Endodermal cell (in vitro differentiated cells): ENCODE data around the gene EEA1. TPM values are rescaled to one million over a fixed set of nuclear protein-coding genes. Genes with fewer than 3 reads are reported as not detected.

Source experiments
- DNase-seq: peaks from one replicate; pipeline ENCODE4 v3.0.0-alpha.2; 2017
- H3K27ac ChIP-seq: 2 replicates; pipeline ENCODE4 v1.5.1; 2013; ENCODE audit warnings: mild to moderate bottlenecking, low read depth, low read length, moderate library complexity
- H3K27me3 ChIP-seq: 2 replicates; pipeline ENCODE4 v1.6.1; 2013; ENCODE audit warnings: mild to moderate bottlenecking, low read length, moderate library complexity; ENCODE audit not compliant: insufficient read depth, control insufficient read depth, poor library complexity, severe bottlenecking
- H3K36me3 ChIP-seq: 2 replicates; pipeline ENCODE4 v1.7.0; 2013; ENCODE audit warnings: mild to moderate bottlenecking, low read length, moderate library complexity; ENCODE audit not compliant: control insufficient read depth, insufficient read depth
- H3K4me1 ChIP-seq: one replicate; pipeline ENCODE4 v1.7.0; 2013; ENCODE audit warnings: low read length; ENCODE audit not compliant: control insufficient read depth, insufficient read depth
- H3K4me3 ChIP-seq: 2 replicates; pipeline ENCODE4 v1.5.1; 2013; ENCODE audit warnings: mild to moderate bottlenecking, low read length, moderate library complexity
- H3K9ac ChIP-seq: 2 replicates; pipeline ENCODE4 v1.6.1; 2013; ENCODE audit warnings: mild to moderate bottlenecking, low read length, moderate library complexity; ENCODE audit not compliant: poor library complexity, severe bottlenecking; ENCODE audit errors: extremely low read depth
- H3K9me3 ChIP-seq: 2 replicates; pipeline ENCODE4 v1.6.1; 2013; ENCODE audit warnings: mild to moderate bottlenecking, low read length, moderate library complexity; ENCODE audit not compliant: control insufficient read depth
- H3K27ac Mint-ChIP-seq: 2 replicates; pipeline ENCODE4 v1.8.0; 2020; ENCODE audit warnings: mixed read lengths
- H3K27me3 Mint-ChIP-seq: 2 replicates; pipeline ENCODE4 v1.8.0; 2021; ENCODE audit warnings: mild to moderate bottlenecking, mixed read lengths; ENCODE audit not compliant: insufficient read depth
- H3K36me3 Mint-ChIP-seq: 2 replicates; pipeline ENCODE4 v1.8.0; 2020; ENCODE audit warnings: low read depth, mixed read lengths
- H3K4me1 Mint-ChIP-seq: 2 replicates; pipeline ENCODE4 v1.8.0; 2020; ENCODE audit warnings: mixed read lengths
- H3K4me3 Mint-ChIP-seq: 2 replicates; pipeline ENCODE4 v1.8.0; 2020; ENCODE audit warnings: mild to moderate bottlenecking, moderate library complexity, mixed read lengths
- H3K9me3 Mint-ChIP-seq: 2 replicates; pipeline ENCODE4 v1.8.0; 2020; ENCODE audit warnings: mild to moderate bottlenecking, mixed read lengths
- CTCF ChIP-seq: fragments of 200-600 bp; sonication (generic); conservative IDR thresholded peaks from 2 replicates; pipeline ENCODE4 v1.5.0; 2021; ENCODE audit warnings: antibody characterized with exemption, mild to moderate bottlenecking
- WGBS, 2 experiments: methylation state at CpG; one replicate each; pipeline versions ENCODE4 v1.1.5 to v1.1.7; 2013; ENCODE audit warnings: missing lambda C conversion rate in 2 of 2, mixed read lengths in 1 of 2; ENCODE audit not compliant: insufficient coverage in 1 of 2, insufficient read length in 1 of 2; 5-methylcytosine and 5-hydroxymethylcytosine counted together
- total RNA-seq, 2 donors: library from RNA; stranded (reverse); fragmentation: NEBNext Ultra II Directional in 1 of 2; extraction: Animal tissue kit (Norgen Biotek cat#: 25700) in 1 of 2; gene quantifications; 2 replicates in 1 of 2; 3 replicates in 1 of 2; pipeline ENCODE4 v1.2.1, GENCODE V29; 2021

EEA1 gene
- total RNA-seq, 2 donors from 2014 or later, result 28.2 to 32.5 TPM

GRCh38 chr12:92951006-92951405 is 21.9 kb upstream of the EEA1 start:
- no peak overlapping the region for H3K27ac ChIP-seq
- Mint-ChIP-seq H3K27ac (no peak overlapping the region), H3K9me3 (peaks cover 19% of the 10 kb centered on the region), H3K36me3 (no peaks in the 10 kb centered on the region), H3K27me3 (no peaks in the 10 kb centered on the region), H3K4me1 (no peaks in the 10 kb centered on the region), H3K4me3 (no peak overlapping the region)
- no peaks in the 10 kb centered on the region for H3K36me3 ChIP-seq
- H3K9me3 ChIP-seq, result peaks cover 20% of the 10 kb centered on the region
- DNase-seq, result no peak
- no peaks in the 10 kb centered on the region for H3K4me1 ChIP-seq
- 94 to 96% methylated on average over 3 to 4 of the region's 4 CpGs for WGBS, 2 experiments
- no peak overlapping the region for H3K4me3 ChIP-seq
- TF ChIP-seq CTCF, result no peak
- H3K9ac ChIP-seq, result no peak overlapping the region
- H3K27me3 ChIP-seq, result no peaks in the 10 kb centered on the region

DNA sequence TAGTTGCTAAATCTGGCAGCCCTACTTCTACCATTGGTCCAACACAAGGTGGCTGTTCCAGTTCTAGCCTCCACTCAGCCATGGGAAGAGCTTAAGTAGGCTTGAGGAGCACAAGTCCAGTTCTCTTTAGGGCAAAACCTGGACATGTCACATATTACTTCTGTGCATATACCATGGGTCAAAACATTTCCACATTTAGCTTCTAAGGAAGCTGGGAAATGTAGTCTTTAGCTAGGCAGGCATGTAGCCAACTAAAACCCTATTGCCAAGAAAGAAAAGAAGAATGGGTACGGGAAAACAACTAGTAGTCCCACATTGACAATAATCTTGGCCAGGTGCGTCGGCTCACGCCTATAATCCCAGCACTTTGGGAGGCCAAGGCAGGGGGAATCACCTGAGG is 20.9 kb upstream of the EEA1 start:
- no peak for TF ChIP-seq CTCF
- no peaks in the 10 kb centered on the region for H3K36me3 ChIP-seq
- Mint-ChIP-seq H3K27ac (no peak overlapping the region), H3K4me3 (no peak overlapping the region), H3K9me3 (peaks cover 19% of the 10 kb centered on the region), H3K36me3 (no peaks in the 10 kb centered on the region), H3K27me3 (no peaks in the 10 kb centered on the region), H3K4me1 (peaks cover 2% of the 10 kb centered on the region)
- no peak overlapping the region for H3K27ac ChIP-seq
- no peaks in the 10 kb centered on the region for H3K27me3 ChIP-seq
- H3K4me3 ChIP-seq, result no peak overlapping the region
- 93 to 100% methylated on average over 3 to 4 of the region's 4 CpGs for WGBS, 2 experiments
- H3K9me3 ChIP-seq, result peaks cover 20% of the 10 kb centered on the region
- no peak overlapping the region for H3K9ac ChIP-seq
- no peak for DNase-seq
- no peaks in the 10 kb centered on the region for H3K4me1 ChIP-seq

DNA sequence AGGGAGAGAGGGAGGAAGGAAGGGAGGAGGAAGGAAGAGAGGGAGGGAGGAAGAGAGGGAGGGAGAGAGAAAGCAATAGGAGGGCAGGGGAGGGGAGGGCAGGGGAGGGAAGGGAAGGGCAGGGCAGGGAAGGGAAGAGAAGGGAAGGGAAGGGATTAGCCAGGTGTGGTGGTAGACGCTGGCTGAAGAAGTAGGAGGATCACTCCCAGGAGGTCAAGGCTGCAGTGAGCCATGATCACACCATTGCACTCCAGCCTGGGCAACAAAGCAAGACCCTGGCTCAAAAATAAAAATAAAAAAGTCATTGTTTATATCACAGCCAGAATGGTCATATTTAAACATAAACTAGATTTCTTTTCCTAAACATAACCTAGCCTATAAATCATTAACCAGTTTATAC is 20.4 kb upstream of the EEA1 start:
- TF ChIP-seq CTCF, result no peak
- no peak overlapping the region for H3K4me3 Mint-ChIP-seq
- H3K4me1 Mint-ChIP-seq, result peaks cover 2% of the 10 kb centered on the region
- Histone ChIP-seq H3K36me3 (no peaks in the 10 kb centered on the region), H3K9ac (no peak overlapping the region), H3K27ac (no peak overlapping the region), H3K27me3 (no peaks in the 10 kb centered on the region), H3K9me3 (peaks cover 17% of the 10 kb centered on the region), H3K4me3 (no peak overlapping the region), H3K4me1 (no peaks in the 10 kb centered on the region)
- no peak overlapping the region for H3K27ac Mint-ChIP-seq
- 100% methylated on average over 1 of the region's 1 CpG for WGBS, 2 experiments
- peaks cover 17% of the 10 kb centered on the region for H3K9me3 Mint-ChIP-seq
- H3K27me3 Mint-ChIP-seq, result no peaks in the 10 kb centered on the region
- no peak for DNase-seq
- no peaks in the 10 kb centered on the region for H3K36me3 Mint-ChIP-seq
